ENCODE measurements around the gene TMEM200B. TPM values are rescaled to one million over a fixed set of nuclear protein-coding genes. Genes with fewer than 3 reads are reported as not detected.
A peak's percentile ranks its signal among the peaks of the same experiment; 100 is the strongest.

The TMEM200B gene
- total RNA-seq, 1 experiment from 2014 or later: 12.6 TPM

DNA sequence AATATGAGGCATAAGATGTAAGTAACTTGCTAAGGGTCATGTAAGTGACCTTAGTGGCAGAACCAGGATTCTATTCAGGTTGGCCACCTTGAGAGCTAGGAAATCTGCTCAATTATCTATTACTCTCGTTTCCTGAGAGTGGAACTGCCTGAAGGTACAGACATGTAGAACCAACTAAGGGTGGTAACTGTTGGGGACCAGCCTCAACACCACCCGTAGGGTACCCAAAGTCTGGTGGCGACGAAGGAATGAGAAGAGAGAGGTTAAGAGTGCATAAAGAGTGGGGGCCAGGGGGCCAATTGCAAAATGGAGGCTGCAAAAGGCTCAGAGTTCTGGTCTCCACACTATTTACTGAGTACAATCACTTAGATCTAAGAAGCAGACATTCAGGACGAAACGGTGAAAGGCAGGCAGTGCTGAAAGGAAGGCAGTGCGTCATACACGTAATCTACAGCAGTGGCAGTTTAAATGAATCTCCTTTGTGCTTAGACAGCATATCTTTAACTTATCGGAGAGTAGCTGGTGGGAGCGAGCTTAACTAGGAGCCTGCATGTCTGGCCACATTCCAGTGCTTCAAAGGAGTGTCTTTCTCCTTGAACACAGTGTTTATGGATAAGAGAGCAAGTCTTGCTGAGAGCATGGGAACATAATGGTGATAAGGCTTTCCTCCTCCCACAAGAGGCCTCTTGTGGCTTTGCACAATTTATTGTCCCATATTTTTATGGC lies 33.0 kb upstream of the TMEM200B start:
- H2BK12ac ChIP-seq (ENCODE audit: insufficient read length, low read depth, low read length): no peak overlapping the region
- no peak overlapping the region for H3K27ac ChIP-seq (ENCODE audit: insufficient read length, low read depth, low read length)
- H3K79me1 ChIP-seq (ENCODE audit: insufficient read depth, low read depth, low read length, poor library complexity, severe bottlenecking): no peaks in the 10 kb centered on the region
- no peak overlapping the region; a peak in 1 of 5 replicates for H3K4me3 Mint-ChIP-seq
- no peak overlapping the region for H2BK5ac ChIP-seq (ENCODE audit: insufficient read length, low read length)
- H2BK120ac ChIP-seq (ENCODE audit: low read depth, low read length, poor library complexity, severe bottlenecking): no peak overlapping the region
- no peak overlapping the region for H3K56ac ChIP-seq (ENCODE audit: insufficient read length, low read depth, low read length)
- H3K14ac ChIP-seq (ENCODE audit: insufficient read depth, low read length): no peak overlapping the region
- no peaks in the 10 kb centered on the region for H3K27me3 Mint-ChIP-seq (ENCODE audit: low read depth)
- H3K23me2 ChIP-seq (ENCODE audit: insufficient read length, low read depth, low read length, poor library complexity, severe bottlenecking): no peaks in the 10 kb centered on the region
- no peak overlapping the region for H3K4me2 ChIP-seq (ENCODE audit: insufficient read depth, insufficient read length, low read length)
- H3K4me1 Mint-ChIP-seq: peaks cover 8 to 10% of the 10 kb centered on the region in 2 experiments
- peaks cover 3% of the 10 kb centered on the region; the same call in 1 of the 2 replicates for H3K4me1 ChIP-seq (ENCODE audit: insufficient read depth, low read length)
- TF ChIP-seq, protein P1, sequence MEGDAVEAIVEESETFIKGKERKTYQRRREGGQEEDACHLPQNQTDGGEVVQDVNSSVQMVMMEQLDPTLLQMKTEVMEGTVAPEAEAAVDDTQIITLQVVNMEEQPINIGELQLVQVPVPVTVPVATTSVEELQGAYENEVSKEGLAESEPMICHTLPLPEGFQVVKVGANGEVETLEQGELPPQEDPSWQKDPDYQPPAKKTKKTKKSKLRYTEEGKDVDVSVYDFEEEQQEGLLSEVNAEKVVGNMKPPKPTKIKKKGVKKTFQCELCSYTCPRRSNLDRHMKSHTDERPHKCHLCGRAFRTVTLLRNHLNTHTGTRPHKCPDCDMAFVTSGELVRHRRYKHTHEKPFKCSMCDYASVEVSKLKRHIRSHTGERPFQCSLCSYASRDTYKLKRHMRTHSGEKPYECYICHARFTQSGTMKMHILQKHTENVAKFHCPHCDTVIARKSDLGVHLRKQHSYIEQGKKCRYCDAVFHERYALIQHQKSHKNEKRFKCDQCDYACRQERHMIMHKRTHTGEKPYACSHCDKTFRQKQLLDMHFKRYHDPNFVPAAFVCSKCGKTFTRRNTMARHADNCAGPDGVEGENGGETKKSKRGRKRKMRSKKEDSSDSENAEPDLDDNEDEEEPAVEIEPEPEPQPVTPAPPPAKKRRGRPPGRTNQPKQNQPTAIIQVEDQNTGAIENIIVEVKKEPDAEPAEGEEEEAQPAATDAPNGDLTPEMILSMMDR (conservative IDR thresholded peaks at IDR 0.05): no peak
- no peak overlapping the region for H3K18ac ChIP-seq (ENCODE audit: insufficient read length, low read depth, low read length)
- H3K79me2 ChIP-seq (ENCODE audit: insufficient read depth, low read length): no peaks in the 10 kb centered on the region
- H3K27me3 ChIP-seq (ENCODE audit: insufficient read depth, low read length): no peaks in the 10 kb centered on the region
- no peaks in the 10 kb centered on the region for H3K9me3 ChIP-seq (ENCODE audit: control insufficient read depth, low read depth, low read length)
- no peaks in the 10 kb centered on the region for H4K20me1 ChIP-seq (ENCODE audit: control insufficient read depth, insufficient read depth, insufficient read length)
- H3K9me3 Mint-ChIP-seq: no peaks in the 10 kb centered on the region; a peak in 1 of 5 replicates
- no peak overlapping the region for H4K8ac ChIP-seq (replicated peaks; ENCODE audit: insufficient read length, low read depth, low read length)
- peak overlapping the region; percentile 25 to 86 (median 82) for H3K27ac Mint-ChIP-seq
- no peak overlapping the region for H2BK15ac ChIP-seq (ENCODE audit: low read depth, low read length)
- no peak overlapping the region for H3K4ac ChIP-seq (ENCODE audit: low read depth, low read length)
- no peak overlapping the region for H3K9ac ChIP-seq (ENCODE audit: extremely low read depth, insufficient read length, low read length)
- H3K23ac ChIP-seq (ENCODE audit: insufficient read length, low read depth, low read length): no peak overlapping the region
- H2AFZ ChIP-seq (ENCODE audit: low read length): no peak overlapping the region
- no peak overlapping the region for H3T11ph ChIP-seq (ENCODE audit: low read length)
- DNase-seq: no peak
- no CpG with 5 or more reads among the region's 10 CpGs for WGBS (ENCODE audit: extremely low coverage, insufficient read length, low lambda C conversion rate)
- H4K91ac ChIP-seq (ENCODE audit: insufficient read length, low read depth, low read length): no peak overlapping the region
- no peak overlapping the region for H2AK5ac ChIP-seq (ENCODE audit: insufficient read length, low read length)
- H3K36me3 Mint-ChIP-seq (ENCODE audit: insufficient read depth in 1 of 3, low read depth in 3 of 3): peaks cover 45 to 86% (median 82%) of the 10 kb centered on the region in 3 experiments
- no peak overlapping the region for H2BK20ac ChIP-seq (ENCODE audit: low read depth, low read length, poor library complexity, severe bottlenecking)
- no peak overlapping the region for H4K5ac ChIP-seq (ENCODE audit: insufficient read length, low read depth, low read length)
